AML-193 (cell line): ENCODE data around the gene CGGBP1.

ENCODE experiments used
- DNase-seq, 2 experiments: peaks; one replicate each; lab custom pipeline; 2025; lab: John Stamatoyannopoulos, UW

CGGBP1 gene

GRCh38 chr3:88058581-88059379, at the start of gene CGGBP1, which contains the start of gene ZNF654:
TSS of gene CGGBP1 (minus strand) at chr3:88059005. CDS start at chr3:88055976, 3,029 bp downstream.
TSS of gene ZNF654 (plus strand) at chr3:88059255. CDS start at chr3:88059320, 65 bp downstream.
- peak; percentile 99 for DNase-seq

GRCh38 chr3:88105325-88105724, 46.5 kb upstream of the CGGBP1 start:
- DNase-seq: no peak

- DNase-seq: no peak
These were observed 42.3 kb upstream of the CGGBP1 start for GRCh38 chr3:88101142-88101541.

- no peak for DNase-seq
These were observed 34.5 kb upstream of the CGGBP1 start for GRCh38 chr3:88093266-88093665.

- DNase-seq: no peak
These were observed 33.5 kb upstream of the CGGBP1 start for GRCh38 chr3:88092270-88092669.

GRCh38 chr3:88090681-88091080, 31.9 kb upstream of the CGGBP1 start:
- DNase-seq: no peak

GRCh38 chr3:88084097-88084501, 25.3 kb upstream of the CGGBP1 start:
- no peak for DNase-seq

GRCh38 chr3:88082854-88083253, 24.0 kb upstream of the CGGBP1 start:
- DNase-seq: no peak

GRCh38 chr3:88078932-88079331, 20.1 kb upstream of the CGGBP1 start:
- DNase-seq: no peak

- DNase-seq: no peak
These were observed 17.9 kb upstream of the CGGBP1 start for GRCh38 chr3:88076712-88077111.

GRCh38 chr3:88075497-88075896, 16.7 kb upstream of the CGGBP1 start:
- DNase-seq: no peak

- DNase-seq: no peak
These were observed 16.3 kb upstream of the CGGBP1 start for GRCh38 chr3:88075072-88075471.

GRCh38 chr3:88061746-88062145, 2.9 kb upstream of the CGGBP1 start:
- DNase-seq: peak; percentile 67 to 70

- peak in 1 of 2 experiments; percentile 64 for DNase-seq
These were observed 770 bp upstream of the CGGBP1 start for GRCh38 chr3:88059380-88060170.

GRCh38 chr3:88058306-88058580, 562 bp downstream of the CGGBP1 start:
- no peak for DNase-seq

- DNase-seq: no peak
These were observed 1.0 kb downstream of the CGGBP1 start for GRCh38 chr3:88057630-88058305.

GRCh38 chr3:88046766-88047165, 12.0 kb downstream of the CGGBP1 start:
- no peak for DNase-seq

GRCh38 chr3:88044411-88044810, 14.4 kb downstream of the CGGBP1 start:
- no peak for DNase-seq

- DNase-seq: no peak
These were observed 17.8 kb downstream of the CGGBP1 start for GRCh38 chr3:88041005-88041404.

GRCh38 chr3:88040529-88040928, 18.3 kb downstream of the CGGBP1 start:
- DNase-seq: no peak

- DNase-seq: no peak
These were observed 20.2 kb downstream of the CGGBP1 start for GRCh38 chr3:88038566-88038965.

- DNase-seq: no peak
These were observed 22.6 kb downstream of the CGGBP1 start for GRCh38 chr3:88036221-88036620.
